ENCODE measurements around the gene TFB1M. TPM values are rescaled to one million over a fixed set of nuclear protein-coding genes. Genes with fewer than 3 reads are reported as not detected.
A peak's percentile ranks its signal among the peaks of the same experiment; 100 is the strongest.

Gene TFB1M
- total and polyA plus RNA-seq, 2 experiments from 2014 or later: 10.3 to 11.2 TPM

GRCh38 chr6:155272353-155273232 lies 41.7 kb downstream of the TFB1M start:
- H3K9me3 ChIP-seq (ENCODE audit: low read depth): no peaks in the 10 kb centered on the region
- H3K36me3 ChIP-seq (replicated peaks; ENCODE audit: insufficient read depth, low read depth): no peaks in the 10 kb centered on the region
- WGBS (ENCODE audit: low lambda C conversion rate, missing lambda C conversion rate): 75% methylated on average over 8 of the region's 8 CpGs
- no peaks in the 10 kb centered on the region for H3K79me2 ChIP-seq
- H3K27ac ChIP-seq: peak overlapping the region; percentile 44
- peaks cover 27% of the 10 kb centered on the region for H3K4me1 ChIP-seq (ENCODE audit: insufficient read depth)
- TF ChIP-seq EZH2 (IDR thresholded peaks at IDR 0.05; ENCODE audit: borderline replicate concordance): no peak
- no peak overlapping the region for H3K4me3 ChIP-seq
- no peaks in the 10 kb centered on the region for H3K9me2 ChIP-seq (replicated peaks; ENCODE audit: insufficient read depth)
- H4K20me1 ChIP-seq (ENCODE audit: insufficient read depth, poor library complexity, severe bottlenecking): no peaks in the 10 kb centered on the region
- H3K27me3 ChIP-seq: no peaks in the 10 kb centered on the region
- peak; percentile 29 for DNase-seq (ENCODE audit: low spot score)
- H2AFZ ChIP-seq: no peak overlapping the region
- H3K4me2 ChIP-seq: peak overlapping the region; percentile 4

GRCh38 chr6:155271145-155271544 lies 43.1 kb downstream of the TFB1M start:
- Histone ChIP-seq H3K4me3 (no peak overlapping the region), H3K27ac (no peak overlapping the region), H4K20me1 (ENCODE audit: insufficient read depth, poor library complexity, severe bottlenecking) (no peaks in the 10 kb centered on the region), H3K27me3 (no peaks in the 10 kb centered on the region), H3K36me3 (replicated peaks; ENCODE audit: insufficient read depth, low read depth) (no peaks in the 10 kb centered on the region), H3K9me3 (ENCODE audit: low read depth) (no peaks in the 10 kb centered on the region), H3K4me1 (ENCODE audit: insufficient read depth) (peaks cover 27% of the 10 kb centered on the region), H2AFZ (no peak overlapping the region), H3K9me2 (replicated peaks; ENCODE audit: insufficient read depth) (no peaks in the 10 kb centered on the region), H3K79me2 (no peaks in the 10 kb centered on the region), H3K4me2 (no peak overlapping the region)
- no peak for DNase-seq (ENCODE audit: low spot score)
- TF ChIP-seq CTCF (IDR thresholded peaks at IDR 0.05; ENCODE audit: poor library complexity) (no peak), EZH2phosphoT487 (IDR thresholded peaks at IDR 0.05; ENCODE audit: low read depth, severe bottlenecking, unreplicated experiment) (no peak), EZH2 (IDR thresholded peaks at IDR 0.05; ENCODE audit: borderline replicate concordance) (no peak)

- no peak overlapping the region for H3K27ac ChIP-seq
- H3K9me3 ChIP-seq (ENCODE audit: low read depth): no peaks in the 10 kb centered on the region
- no peaks in the 10 kb centered on the region for H3K36me3 ChIP-seq (replicated peaks; ENCODE audit: insufficient read depth, low read depth)
- TF ChIP-seq EZH2 (IDR thresholded peaks at IDR 0.05; ENCODE audit: borderline replicate concordance) (no peak), CTCF (IDR thresholded peaks at IDR 0.05; ENCODE audit: poor library complexity) (no peak), EZH2phosphoT487 (IDR thresholded peaks at IDR 0.05; ENCODE audit: low read depth, severe bottlenecking, unreplicated experiment) (no peak)
- no peaks in the 10 kb centered on the region for H3K27me3 ChIP-seq
- peaks cover 27% of the 10 kb centered on the region for H3K4me1 ChIP-seq (ENCODE audit: insufficient read depth)
- WGBS (ENCODE audit: low lambda C conversion rate, missing lambda C conversion rate): 72% methylated on average over 7 of the region's 7 CpGs
- H3K9me2 ChIP-seq (replicated peaks; ENCODE audit: insufficient read depth): no peaks in the 10 kb centered on the region
- H3K4me2 ChIP-seq: no peak overlapping the region
- DNase-seq (ENCODE audit: low spot score): no peak
- H4K20me1 ChIP-seq (ENCODE audit: insufficient read depth, poor library complexity, severe bottlenecking): no peaks in the 10 kb centered on the region
- no peak overlapping the region for H3K4me3 ChIP-seq
- H3K79me2 ChIP-seq: no peaks in the 10 kb centered on the region
- H2AFZ ChIP-seq: no peak overlapping the region
Measured at GRCh38 chr6:155270561-155271091, 43.7 kb downstream of the TFB1M start.

GRCh38 chr6:155269765-155270164 lies 44.5 kb downstream of the TFB1M start:
- Histone ChIP-seq H3K9me3 (ENCODE audit: low read depth) (no peaks in the 10 kb centered on the region), H3K27ac (no peak overlapping the region), H3K27me3 (no peaks in the 10 kb centered on the region), H4K20me1 (ENCODE audit: insufficient read depth, poor library complexity, severe bottlenecking) (no peaks in the 10 kb centered on the region), H2AFZ (no peak overlapping the region), H3K79me2 (peaks cover 3% of the 10 kb centered on the region), H3K4me2 (no peak overlapping the region), H3K36me3 (replicated peaks; ENCODE audit: insufficient read depth, low read depth) (no peaks in the 10 kb centered on the region), H3K4me3 (no peak overlapping the region), H3K9me2 (replicated peaks; ENCODE audit: insufficient read depth) (no peaks in the 10 kb centered on the region), H3K4me1 (ENCODE audit: insufficient read depth) (peaks cover 27% of the 10 kb centered on the region)
- WGBS (ENCODE audit: low lambda C conversion rate, missing lambda C conversion rate): 55% methylated on average over 3 of the region's 3 CpGs
- no peak for DNase-seq (ENCODE audit: low spot score)
- no peak for TF ChIP-seq EZH2 (IDR thresholded peaks at IDR 0.05; ENCODE audit: borderline replicate concordance)
- TF ChIP-seq CTCF (IDR thresholded peaks at IDR 0.05; ENCODE audit: poor library complexity): no peak
- TF ChIP-seq EZH2phosphoT487 (IDR thresholded peaks at IDR 0.05; ENCODE audit: low read depth, severe bottlenecking, unreplicated experiment): no peak

All from hepatocyte (in vitro differentiated cells).